ENCODE data around the gene PAK4.

DNA sequence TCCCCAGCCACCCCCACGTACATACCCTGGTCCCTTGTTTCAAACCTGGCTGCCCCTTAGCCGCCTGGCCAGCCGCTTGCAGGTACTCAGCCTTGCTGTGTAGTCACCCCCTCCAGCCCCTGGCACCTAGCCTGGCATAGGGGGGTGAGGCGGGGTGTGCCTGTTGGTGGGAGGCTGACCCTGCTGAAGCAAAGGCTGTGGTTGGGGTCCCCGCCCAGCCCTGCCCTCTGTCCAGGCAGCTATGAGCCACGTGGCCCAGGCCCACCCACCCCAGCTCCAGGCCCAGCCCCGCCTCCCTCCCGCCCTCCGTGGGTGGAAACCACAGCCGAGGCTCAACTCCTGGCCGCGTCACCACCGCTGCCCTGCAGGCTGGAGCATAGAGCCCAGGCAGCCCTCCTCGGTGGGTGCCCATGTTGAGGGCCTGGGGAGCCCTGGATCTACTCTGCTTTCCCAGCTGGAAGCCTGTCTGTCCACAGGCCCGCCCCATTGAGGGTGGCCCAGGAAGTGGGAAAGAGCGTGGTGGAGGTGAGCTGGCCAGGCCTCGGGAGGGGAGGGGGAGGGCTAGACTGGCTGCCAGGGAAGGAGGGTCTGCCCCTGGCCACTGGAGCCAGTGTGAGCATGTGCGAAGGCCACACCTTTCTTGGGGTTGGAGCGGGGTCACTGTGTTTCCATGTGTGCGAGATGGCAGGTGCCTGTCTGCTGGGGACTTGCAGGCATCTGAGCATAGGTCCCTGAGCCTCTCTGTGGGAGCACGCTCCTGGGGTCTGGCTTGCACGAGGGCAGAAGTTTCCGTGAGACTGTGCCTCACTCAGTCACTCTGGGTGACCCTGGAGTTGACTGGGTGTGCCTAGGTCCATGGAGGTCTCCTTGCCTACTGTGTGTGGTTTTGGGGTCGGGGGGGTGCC is 31.0 kb downstream of the PAK4 start:
- TF ChIP-seq, protein P1, sequence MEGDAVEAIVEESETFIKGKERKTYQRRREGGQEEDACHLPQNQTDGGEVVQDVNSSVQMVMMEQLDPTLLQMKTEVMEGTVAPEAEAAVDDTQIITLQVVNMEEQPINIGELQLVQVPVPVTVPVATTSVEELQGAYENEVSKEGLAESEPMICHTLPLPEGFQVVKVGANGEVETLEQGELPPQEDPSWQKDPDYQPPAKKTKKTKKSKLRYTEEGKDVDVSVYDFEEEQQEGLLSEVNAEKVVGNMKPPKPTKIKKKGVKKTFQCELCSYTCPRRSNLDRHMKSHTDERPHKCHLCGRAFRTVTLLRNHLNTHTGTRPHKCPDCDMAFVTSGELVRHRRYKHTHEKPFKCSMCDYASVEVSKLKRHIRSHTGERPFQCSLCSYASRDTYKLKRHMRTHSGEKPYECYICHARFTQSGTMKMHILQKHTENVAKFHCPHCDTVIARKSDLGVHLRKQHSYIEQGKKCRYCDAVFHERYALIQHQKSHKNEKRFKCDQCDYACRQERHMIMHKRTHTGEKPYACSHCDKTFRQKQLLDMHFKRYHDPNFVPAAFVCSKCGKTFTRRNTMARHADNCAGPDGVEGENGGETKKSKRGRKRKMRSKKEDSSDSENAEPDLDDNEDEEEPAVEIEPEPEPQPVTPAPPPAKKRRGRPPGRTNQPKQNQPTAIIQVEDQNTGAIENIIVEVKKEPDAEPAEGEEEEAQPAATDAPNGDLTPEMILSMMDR (IDR thresholded peaks at IDR 0.05 in 2 of 3, conservative IDR thresholded peaks at IDR 0.05 in 1 of 3; ENCODE audit: borderline replicate concordance in 1 of 3, insufficient read depth in 1 of 3, low read depth in 2 of 3, low read length in 2 of 3) = no peak
- no peak for TF ChIP-seq POLR2A (IDR thresholded peaks at IDR 0.05; ENCODE audit: borderline replicate concordance, extremely low read depth, insufficient read depth, insufficient read length)
